Keratinocyte (primary cell): Measurements from ENCODE around the gene SRRM5. TPM values are rescaled to one million over a fixed set of nuclear protein-coding genes. Genes with fewer than 3 reads are reported as not detected.
A peak's percentile ranks its signal among the peaks of the same experiment; 100 is the strongest.

Experiments used
- DNase-seq: peaks from one replicate; pipeline ENCODE4 v3.0.0-alpha.2; 2011; ENCODE audit warnings: low read depth, missing footprints, low spot score
- FAIRE-seq: peaks from 2 replicates; lab custom pipeline; 2011; peaks lifted over from hg19 to GRCh38; lab: Jason Lieb, UNC
- H2AFZ ChIP-seq: 2 replicates; pipeline ENCODE4 v1.6.0; 2012; ENCODE audit warnings: low read length, control low read depth, inconsistent platforms; ENCODE audit not compliant: control insufficient read depth
- H3K27ac ChIP-seq: 2 replicates; pipeline ENCODE4 v1.5.1; 2011; ENCODE audit warnings: low read length; ENCODE audit not compliant: control insufficient read depth, insufficient read depth
- H3K27me3 ChIP-seq: 3 replicates; pipeline ENCODE4 v1.6.0; 2011; ENCODE audit warnings: low read length; ENCODE audit not compliant: control insufficient read depth, insufficient read depth; ENCODE audit errors: extremely low read depth
- H3K36me3 ChIP-seq, 2 experiments: 2 replicates in 1 of 2; 3 replicates in 1 of 2; pipeline ENCODE4 v1.5.1; 2011; ENCODE audit warnings: low read length in 2 of 2, mild to moderate bottlenecking in 1 of 2; ENCODE audit not compliant: control insufficient read depth in 2 of 2, insufficient read depth in 2 of 2; ENCODE audit errors: extremely low read depth in 1 of 2
- H3K4me1 ChIP-seq: 3 replicates; pipeline ENCODE4 v1.5.1; 2011; ENCODE audit warnings: low read length; ENCODE audit not compliant: control insufficient read depth, insufficient read depth; ENCODE audit errors: extremely low read depth
- H3K4me2 ChIP-seq: 3 replicates; pipeline ENCODE4 v1.6.0; 2011; ENCODE audit warnings: low read depth, low read length; ENCODE audit not compliant: control insufficient read depth, insufficient read depth; ENCODE audit errors: extremely low read depth
- H3K4me3 ChIP-seq, 3 experiments: fragments of 200-600 bp in 1 of 3; sonication (generic) in 1 of 3; 2 replicates in 2 of 3; 3 replicates in 1 of 3; pipeline ENCODE4 v1.5.1; 2011 to 2016; ENCODE audit warnings: low read length in 3 of 3, mild to moderate bottlenecking in 3 of 3, control low read depth in 2 of 3, inconsistent platforms in 1 of 3, low read depth in 1 of 3, mixed read lengths in 1 of 3, mixed run types in 1 of 3, moderate library complexity in 1 of 3; ENCODE audit not compliant: control insufficient read depth in 2 of 3, insufficient read depth in 2 of 3; ENCODE audit errors: extremely low read depth in 1 of 3
- H3K79me2 ChIP-seq: 2 replicates; pipeline ENCODE4 v1.6.0; 2012; ENCODE audit warnings: low read length; ENCODE audit not compliant: control insufficient read depth, insufficient read depth
- H3K9ac ChIP-seq: 3 replicates; pipeline ENCODE4 v1.6.0; 2011; ENCODE audit warnings: low read length; ENCODE audit not compliant: control insufficient read depth, insufficient read depth; ENCODE audit errors: extremely low read depth
- H3K9me1 ChIP-seq: 3 replicates; pipeline ENCODE4 v1.6.0; 2011; ENCODE audit warnings: low read length; ENCODE audit not compliant: control insufficient read depth, insufficient read depth; ENCODE audit errors: extremely low read depth
- H3K9me3 ChIP-seq: 2 replicates; pipeline ENCODE4 v1.5.1; 2012; ENCODE audit warnings: low read depth, low read length; ENCODE audit not compliant: control insufficient read depth
- H4K20me1 ChIP-seq: 3 replicates; pipeline ENCODE4 v1.6.0; 2011; ENCODE audit warnings: low read length; ENCODE audit not compliant: control insufficient read depth, insufficient read depth; ENCODE audit errors: extremely low read depth
- EZH2 ChIP-seq: IDR thresholded peaks from one replicate; pipeline ENCODE4 v1.6.1; 2012; ENCODE audit warnings: inconsistent platforms, mild to moderate bottlenecking, low read length, moderate library complexity
- dilution Hi-C: fragments of 300-500 bp; cut with MboI; formaldehyde crosslinking; loops from one replicate; pipeline ENCODE4 v1.7.0; 2020; ENCODE audit warnings: low sequenced_read_pairs; ENCODE audit not compliant: extremely low pct_ligation_motif_present
- polyA plus RNA-seq, 5 experiments: library from polyadenylated mRNA; depleted of rRNA in 3 of 5; stranded (reverse) in 3 of 5; stranded (forward) in 1 of 5; unstranded in 1 of 5; fragments of >200 nt; gene quantifications; 1 replicate in 1 of 5; 2 replicates in 3 of 5; 3 replicates in 1 of 5; pipeline versions ENCODE4 v1.2.1 to v1.2.3, GENCODE V29; 2011 to 2012; ENCODE audit warnings: missing spikeins in 2 of 5, low read depth in 1 of 5, low replicate concordance in 1 of 5
- TF ChIP-seq, protein P1 (sequence below), 3 experiments: IDR thresholded peaks in 1 of 3; conservative IDR thresholded peaks in 1 of 3; optimal IDR thresholded peaks in 1 of 3; 2 replicates in 2 of 3; 3 replicates in 1 of 3; pipeline versions ENCODE3 to v1.5.1; 2011; ENCODE audit warnings: low read length in 3 of 3, mild to moderate bottlenecking in 3 of 3, moderate library complexity in 2 of 3, control low read depth in 1 of 3, inconsistent platforms in 1 of 3; ENCODE audit not compliant: insufficient read depth in 2 of 3; ENCODE audit errors: extremely low read depth in 1 of 3

The SRRM5 gene
- polyA plus RNA-seq, 1 donor (not counting 4 experiments of a cell fraction or from before 2014, with no cell fraction given) = 0.03 TPM

DNA sequence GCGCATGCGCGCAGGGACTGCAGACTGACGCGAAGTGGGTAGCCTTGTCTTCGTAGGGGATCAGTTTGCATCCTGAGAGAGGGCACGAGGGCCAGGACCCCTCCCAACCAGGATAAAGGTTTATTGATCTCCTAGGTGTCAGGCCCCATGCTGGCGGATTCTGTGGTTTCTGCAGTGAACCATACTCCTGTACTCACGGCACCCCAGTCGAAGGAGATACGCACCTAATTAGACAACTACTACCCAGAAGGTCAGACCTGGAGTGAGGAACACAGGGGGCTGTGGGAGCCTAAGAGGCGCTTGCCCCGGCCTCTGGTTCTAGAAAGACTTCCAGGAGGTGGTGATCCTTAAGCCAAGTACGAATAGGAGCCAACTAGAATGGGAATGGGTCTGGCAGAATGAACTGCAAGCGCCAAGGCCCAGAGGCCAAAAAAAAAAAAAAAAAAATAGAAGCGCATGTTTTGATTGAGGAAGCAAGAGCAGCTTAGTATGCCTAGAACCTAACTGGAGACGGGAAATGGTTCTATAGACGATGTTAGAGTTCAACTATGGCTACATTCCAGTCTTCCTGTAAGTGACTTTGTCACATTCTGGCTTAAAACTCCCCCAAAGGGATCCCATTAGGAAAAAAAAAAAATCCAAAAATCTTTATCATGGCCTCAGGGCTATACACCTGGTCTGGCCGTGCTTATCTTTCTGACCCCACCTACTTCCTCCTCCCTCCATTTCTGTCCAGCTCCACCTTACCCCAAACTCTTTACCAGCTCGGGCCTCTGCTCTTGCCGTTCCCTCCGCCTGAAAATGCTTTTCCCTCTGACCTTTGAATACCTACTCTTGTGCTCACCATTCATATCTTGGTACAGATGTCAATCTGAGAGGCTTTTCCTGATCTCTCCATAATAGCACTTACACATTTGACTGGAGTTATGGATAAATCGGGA, 8.4 kb downstream of the SRRM5 start:
- peaks cover 22% of the 10 kb centered on the region for H3K4me1 ChIP-seq
- peak overlapping the region; percentile 54 to 69 (median 54) for H3K4me3 ChIP-seq
- H3K4me2 ChIP-seq = peak overlapping the region; percentile 86
- H3K27me3 ChIP-seq = no peaks in the 10 kb centered on the region
- TF ChIP-seq, protein P1, sequence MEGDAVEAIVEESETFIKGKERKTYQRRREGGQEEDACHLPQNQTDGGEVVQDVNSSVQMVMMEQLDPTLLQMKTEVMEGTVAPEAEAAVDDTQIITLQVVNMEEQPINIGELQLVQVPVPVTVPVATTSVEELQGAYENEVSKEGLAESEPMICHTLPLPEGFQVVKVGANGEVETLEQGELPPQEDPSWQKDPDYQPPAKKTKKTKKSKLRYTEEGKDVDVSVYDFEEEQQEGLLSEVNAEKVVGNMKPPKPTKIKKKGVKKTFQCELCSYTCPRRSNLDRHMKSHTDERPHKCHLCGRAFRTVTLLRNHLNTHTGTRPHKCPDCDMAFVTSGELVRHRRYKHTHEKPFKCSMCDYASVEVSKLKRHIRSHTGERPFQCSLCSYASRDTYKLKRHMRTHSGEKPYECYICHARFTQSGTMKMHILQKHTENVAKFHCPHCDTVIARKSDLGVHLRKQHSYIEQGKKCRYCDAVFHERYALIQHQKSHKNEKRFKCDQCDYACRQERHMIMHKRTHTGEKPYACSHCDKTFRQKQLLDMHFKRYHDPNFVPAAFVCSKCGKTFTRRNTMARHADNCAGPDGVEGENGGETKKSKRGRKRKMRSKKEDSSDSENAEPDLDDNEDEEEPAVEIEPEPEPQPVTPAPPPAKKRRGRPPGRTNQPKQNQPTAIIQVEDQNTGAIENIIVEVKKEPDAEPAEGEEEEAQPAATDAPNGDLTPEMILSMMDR (optimal IDR thresholded peaks at IDR 0.05 in 1 of 3, IDR thresholded peaks at IDR 0.05 in 1 of 3, conservative IDR thresholded peaks at IDR 0.05 in 1 of 3; ENCODE audit: extremely low read depth in 1 of 3, insufficient read depth in 2 of 3, low read length in 3 of 3) = no peak
- no peak for TF ChIP-seq EZH2
- H2AFZ ChIP-seq = peak overlapping the region; percentile 67
- DNase-seq = no peak
- peak overlapping the region; percentile 67 for H3K9ac ChIP-seq
- no peak for FAIRE-seq
- dilution Hi-C loops = no loop called here
- H3K36me3 ChIP-seq = no peaks in the 10 kb centered on the region
- H3K79me2 ChIP-seq = peaks cover 13% of the 10 kb centered on the region
- H3K27ac ChIP-seq = peak overlapping the region; percentile 63
- H3K9me1 ChIP-seq = no peaks in the 10 kb centered on the region
- no peaks in the 10 kb centered on the region for H4K20me1 ChIP-seq
- H3K9me3 ChIP-seq = no peaks in the 10 kb centered on the region

DNA sequence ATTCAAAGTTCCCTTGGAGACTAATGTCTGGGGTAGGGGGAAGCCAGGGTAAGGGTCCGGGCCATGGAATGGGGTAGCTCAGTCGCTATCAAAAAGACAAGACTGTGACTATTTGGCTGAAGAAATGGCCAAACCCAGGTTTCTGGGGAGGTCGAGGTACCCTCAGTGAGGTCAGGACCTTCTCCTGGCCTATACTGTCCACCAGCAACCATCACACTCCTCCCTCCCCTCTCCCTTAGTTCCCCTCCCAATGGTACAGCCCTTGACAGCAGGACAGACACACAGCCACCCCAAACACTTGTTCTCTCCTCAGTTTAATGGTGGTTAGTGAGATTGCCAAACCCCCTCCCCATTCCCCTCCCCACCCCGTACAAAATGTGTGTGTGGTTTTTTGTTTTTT, 10.2 kb downstream of the SRRM5 start:
- no peak for DNase-seq
- Histone ChIP-seq H3K4me2 (no peak overlapping the region), H3K9me3 (no peaks in the 10 kb centered on the region), H3K79me2 (peaks cover 7% of the 10 kb centered on the region), H3K4me3 (no peak overlapping the region), H3K36me3 (no peaks in the 10 kb centered on the region), H3K9me1 (no peaks in the 10 kb centered on the region), H3K27ac (no peak overlapping the region), H3K4me1 (peaks cover 22% of the 10 kb centered on the region), H3K9ac (no peak overlapping the region), H4K20me1 (no peaks in the 10 kb centered on the region), H2AFZ (no peak overlapping the region), H3K27me3 (no peaks in the 10 kb centered on the region)
- FAIRE-seq = no peak
- dilution Hi-C loops = no loop called here
- TF ChIP-seq EZH2 = no peak
- TF ChIP-seq, protein P1 (optimal IDR thresholded peaks at IDR 0.05 in 1 of 3, IDR thresholded peaks at IDR 0.05 in 1 of 3, conservative IDR thresholded peaks at IDR 0.05 in 1 of 3; ENCODE audit: extremely low read depth in 1 of 3, insufficient read depth in 2 of 3, low read length in 3 of 3) = no peak
